DOHH2 (cell line): Measurements from ENCODE around the gene PTGER3.

Experiments used
- CTCF ChIP-seq: fragments of 200-600 bp; sonication (generic); IDR thresholded peaks from one replicate; pipeline ENCODE4 v1.5.1; 2014; ENCODE audit warnings: antibody characterized with exemption, mild to moderate bottlenecking, low read depth, low read length; ENCODE audit not compliant: poor library complexity, severe bottlenecking
- EZH2phosphoT487 ChIP-seq: fragments of 200-600 bp; sonication (generic); IDR thresholded peaks from 2 replicates; pipeline ENCODE4 v1.6.1; 2017; ENCODE audit warnings: borderline replicate concordance, mild to moderate bottlenecking, antibody characterized with exemption, low read length, moderate library complexity, mixed read lengths

- TF ChIP-seq CTCF (no peak), EZH2phosphoT487 (no peak)
These were observed 17.6 kb downstream of the PTGER3 start for GRCh38 chr1:71030026-71030425.
